Activated T-helper 1 cell treated with anti-CD3 and anti-CD28 coated beads, Interleukin-2, amount 50 U/mL, for 16 hours (primary cell): ENCODE data around the gene GPS2.

ENCODE experiments used
- DNase-seq, 2 donors: peaks; one replicate each; pipeline ENCODE4 v3.0.0-alpha.2; 2020; ENCODE audit warnings: low read depth in 1 of 2, low spot score in 1 of 2

GPS2 gene

DNA sequence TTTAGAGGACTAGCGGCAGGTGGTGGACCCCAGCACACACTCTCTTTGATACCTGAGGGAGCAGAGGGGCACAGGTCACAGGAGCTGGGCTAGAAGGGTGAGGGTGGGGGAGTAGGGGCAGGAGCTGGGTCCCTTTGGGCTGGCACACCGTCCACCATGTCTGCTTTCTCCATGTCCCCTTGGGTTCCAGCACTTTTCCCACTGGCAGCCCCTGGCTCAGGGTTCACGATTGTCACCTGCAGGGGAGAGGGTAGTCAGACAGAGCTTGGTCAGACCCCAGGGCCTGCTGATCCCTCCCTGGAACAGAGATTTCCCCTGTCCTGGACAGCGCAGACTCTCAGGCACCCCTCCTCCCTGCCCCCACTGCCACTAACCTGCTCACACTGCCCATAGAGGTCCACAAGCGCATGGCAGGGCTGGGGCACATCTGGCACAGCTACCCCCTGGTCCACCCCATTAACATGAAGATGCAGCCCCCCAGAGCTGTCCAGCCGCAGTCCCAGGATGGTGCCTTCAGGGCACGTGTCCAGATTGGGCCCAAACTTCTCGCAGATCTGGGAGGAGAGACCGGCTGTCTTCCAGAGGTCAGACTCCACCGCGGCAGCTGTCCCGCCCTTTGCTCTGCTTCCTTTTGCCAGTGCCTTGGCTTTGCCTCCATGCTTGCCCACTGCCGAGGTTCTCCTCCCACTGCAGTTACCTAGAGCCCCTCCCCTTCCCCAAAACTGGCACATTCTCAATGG is 3.1 kb upstream of the GPS2 start:
- DNase-seq = no peak

- DNase-seq = no peak
Measured at GRCh38 chr17:7317161-7317803, 2.1 kb upstream of the GPS2 start.

DNA sequence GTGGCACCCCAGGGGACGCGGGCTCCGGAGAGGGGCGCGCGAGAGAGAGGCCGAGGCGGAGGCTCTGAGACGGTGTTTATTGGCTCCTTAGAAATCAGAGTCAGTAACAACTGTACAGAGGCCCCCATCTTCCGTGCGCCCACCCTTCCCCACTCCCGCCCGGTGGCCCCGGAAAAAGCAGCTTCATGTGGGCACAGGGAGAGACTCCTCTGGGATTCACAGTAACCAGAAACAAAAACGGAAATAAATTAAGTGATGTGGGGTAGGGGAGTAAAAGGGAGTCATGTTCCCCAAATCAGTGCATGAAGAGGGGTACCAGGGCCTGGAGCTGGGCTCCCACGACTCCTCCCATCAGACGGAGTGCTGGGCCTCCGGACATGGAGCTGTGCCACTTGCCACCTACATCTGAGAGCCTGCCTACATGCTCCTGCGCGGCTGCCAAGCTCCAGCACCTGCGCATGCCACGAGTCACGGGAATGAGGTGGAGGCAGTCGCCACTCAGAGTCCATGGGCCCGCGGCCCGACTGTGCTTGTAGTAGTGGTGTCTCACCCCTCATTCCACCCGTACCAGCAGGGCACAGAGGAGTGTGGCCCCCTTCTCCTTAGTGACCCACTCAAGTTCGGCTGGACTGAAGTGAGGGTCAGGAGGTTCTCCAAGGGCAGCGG is 543 bp upstream of the GPS2 start:
- DNase-seq = no peak

- DNase-seq = no peak
Measured at GRCh38 chr17:7313890-7314718, 1.1 kb downstream of the GPS2 start.

DNA sequence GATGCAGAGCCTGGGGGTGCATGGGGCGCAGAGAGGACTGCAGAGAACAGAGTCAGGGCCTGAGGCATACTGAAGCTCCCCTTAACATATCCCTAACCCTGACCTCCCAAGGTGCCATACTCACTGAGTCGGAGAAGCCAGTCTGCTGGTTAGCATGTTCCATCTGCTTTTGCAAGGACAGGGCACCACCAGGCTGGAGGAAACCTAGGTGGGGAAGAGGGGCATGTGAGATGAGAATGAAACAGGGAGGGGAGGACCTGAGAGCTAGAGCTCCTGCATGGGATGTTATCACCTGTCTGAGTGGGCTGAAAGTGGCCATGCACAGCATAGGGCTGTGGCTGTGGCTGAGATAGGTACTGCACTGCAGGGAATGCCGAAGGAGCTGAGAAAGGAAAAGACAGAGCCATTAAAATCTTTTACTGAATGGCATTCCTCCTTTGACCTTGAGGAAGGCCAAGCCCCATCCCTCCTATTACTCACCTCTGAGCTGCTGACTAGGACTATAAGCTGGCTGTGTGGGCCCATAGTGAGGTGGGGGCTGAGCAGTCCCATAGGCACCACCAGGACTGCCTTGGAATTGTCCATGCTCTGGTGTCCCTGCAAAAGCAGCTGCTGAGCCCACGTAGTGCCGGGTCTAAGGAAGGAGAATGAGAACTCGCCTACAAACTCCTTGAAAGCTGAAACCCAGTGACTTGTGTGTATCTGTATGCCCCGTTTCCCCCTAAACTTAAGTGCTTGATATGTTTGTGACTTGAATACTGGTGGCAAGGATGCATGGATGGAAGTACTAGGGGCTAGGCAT is 1.9 kb downstream of the GPS2 start:
- DNase-seq = no peak

- no peak for DNase-seq
Measured at GRCh38 chr17:7312432-7313087, 2.6 kb downstream of the GPS2 start.

GRCh38 chr17:7311110-7311705 is 4.0 kb downstream of the GPS2 start:
- no peak for DNase-seq

DNA sequence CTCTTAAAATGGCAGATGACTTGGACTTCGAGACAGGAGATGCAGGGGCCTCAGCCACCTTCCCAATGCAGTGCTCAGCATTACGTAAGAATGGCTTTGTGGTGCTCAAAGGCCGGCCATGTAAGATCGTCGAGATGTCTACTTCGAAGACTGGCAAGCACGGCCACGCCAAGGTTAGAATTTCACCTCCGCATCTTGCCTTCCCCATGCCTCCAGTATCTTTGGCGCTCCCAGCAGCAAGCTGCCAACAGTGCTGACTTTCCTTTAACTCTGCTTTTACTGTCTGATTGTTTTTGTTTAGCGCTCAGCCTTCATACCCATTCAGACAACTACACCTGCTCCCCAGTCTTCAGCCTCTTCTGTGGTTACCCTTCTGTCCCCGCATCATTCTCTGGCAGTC is 5.5 kb downstream of the GPS2 start:
- DNase-seq = no peak

GRCh38 chr17:7308625-7309433 is 6.3 kb downstream of the GPS2 start:
- DNase-seq = peak; percentile 66 to 79

GRCh38 chr17:7307686-7308624 is 7.2 kb downstream of the GPS2 start:
- peak in 1 of 2 donors; percentile 43 for DNase-seq

GRCh38 chr17:7306911-7307685 is 8.1 kb downstream of the GPS2 start, which contains the start of gene EIF5A:
Gene EIF5A (plus strand): TSS chr17:7307628. CDS start chr17:7309636, 2,008 bp downstream.
- DNase-seq = peak; percentile 100

GRCh38 chr17:7304179-7304578 is 11.0 kb downstream of the GPS2 start:
- no peak for DNase-seq

DNA sequence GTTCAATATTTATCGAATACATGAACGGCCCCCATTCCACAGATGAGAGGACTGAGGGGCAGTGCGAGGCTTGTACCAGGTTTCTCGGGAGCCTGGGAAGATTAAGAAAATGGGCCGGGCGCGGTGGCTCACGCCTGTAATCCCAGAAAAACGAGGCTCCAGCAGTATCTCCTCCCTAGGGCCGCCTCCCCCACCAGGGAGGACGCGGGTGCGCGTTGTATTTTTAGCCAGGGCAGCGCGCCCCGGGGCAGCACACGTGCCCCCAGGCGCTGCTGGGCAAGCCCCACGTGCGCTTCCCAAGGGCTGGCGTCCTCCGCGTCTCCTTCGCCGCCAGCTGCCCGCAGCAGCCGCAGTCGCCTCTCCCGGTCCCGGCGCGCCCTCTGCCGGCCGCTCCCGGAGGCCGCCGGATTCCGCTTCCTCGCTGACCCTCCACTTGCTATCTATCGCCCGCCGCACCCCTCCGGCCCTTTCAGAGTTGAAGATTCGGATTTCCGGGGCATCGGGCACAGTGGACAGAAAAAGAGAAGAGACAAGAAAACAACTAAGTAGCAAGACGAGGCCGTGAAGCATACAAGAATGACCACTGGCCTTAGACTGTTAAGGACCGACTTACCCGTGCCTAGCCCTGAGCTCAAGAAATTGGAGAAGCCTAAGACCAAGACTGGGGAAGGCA is 18.8 kb downstream of the GPS2 start:
- peak in 1 of 2 donors; percentile 61 for DNase-seq

DNA sequence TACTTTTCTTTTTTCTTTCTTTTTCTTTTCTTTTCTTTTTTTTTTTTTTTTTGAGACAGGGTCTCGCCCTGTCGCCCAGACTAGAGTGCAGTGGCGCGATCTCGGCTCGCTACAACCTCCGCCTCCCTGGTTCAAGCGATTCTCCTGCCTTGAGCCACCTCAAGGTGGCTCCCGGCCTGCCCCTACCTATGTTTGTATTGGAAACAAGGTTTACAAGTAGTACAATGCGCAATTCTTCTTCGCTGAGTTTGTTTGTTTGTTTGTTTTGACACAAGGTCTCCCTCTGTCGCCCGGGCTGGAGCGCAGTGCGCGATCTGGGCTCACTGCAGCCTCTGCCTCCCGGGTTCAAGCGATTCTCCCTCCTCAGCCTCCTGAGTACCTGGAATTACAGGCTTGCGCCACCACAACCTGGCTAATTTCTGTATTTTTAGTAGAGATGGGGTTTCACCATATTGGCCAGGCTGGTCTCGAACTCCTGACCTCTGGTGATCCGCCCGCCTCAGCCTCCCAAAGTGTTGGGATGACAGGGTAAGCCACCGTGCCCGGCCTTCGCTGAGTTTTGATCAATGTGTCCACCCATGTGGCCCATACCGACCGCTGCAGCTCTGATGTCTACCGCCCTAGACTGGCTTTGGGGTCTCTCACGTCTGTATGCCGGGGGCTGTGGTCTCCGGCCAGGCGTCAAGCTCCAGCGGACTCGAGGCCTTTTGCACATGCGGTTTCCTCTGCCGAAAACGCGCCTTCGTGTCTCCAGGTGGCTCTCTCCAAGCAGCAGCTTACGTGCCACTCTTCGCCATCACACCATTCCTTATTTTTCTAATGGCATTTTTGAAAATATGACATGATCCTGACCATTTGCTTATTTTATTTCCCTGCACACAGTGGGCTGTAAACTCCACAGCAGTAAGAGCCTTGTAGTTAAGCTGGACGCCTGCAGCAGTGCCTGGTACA is 19.7 kb downstream of the GPS2 start:
- DNase-seq = no peak

DNA sequence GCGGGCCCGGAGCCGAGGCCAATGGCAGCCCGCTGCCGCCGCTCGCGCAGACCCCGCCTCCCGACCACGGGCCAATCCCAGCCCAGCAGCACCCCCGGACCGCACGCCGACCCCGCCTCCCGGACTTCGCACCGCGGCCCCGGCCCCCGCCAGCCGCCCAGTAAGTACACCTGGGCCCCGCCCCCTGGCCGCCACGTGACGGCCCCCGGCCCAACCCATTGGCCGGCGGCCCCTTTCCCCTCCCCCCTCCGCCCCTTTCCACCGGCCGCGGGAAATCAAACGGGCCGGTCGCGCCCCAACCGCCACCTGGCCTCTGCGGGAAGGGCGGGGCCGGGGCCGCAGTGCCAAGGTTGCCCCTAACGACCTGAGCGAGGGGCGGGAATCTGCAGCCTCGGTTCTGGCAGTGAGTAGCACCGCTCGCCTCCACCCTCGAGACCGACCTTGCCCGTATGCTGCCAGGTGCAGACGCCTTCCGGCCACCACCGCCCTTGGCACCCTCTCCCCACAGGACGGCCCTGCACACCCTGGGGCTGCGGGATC is 20.5 kb downstream of the GPS2 start, which contains the start of gene YBX2:
Gene YBX2, minus strand, starts transcription at position 26 of the 540 bp plus-strand sequence. CDS start 139 bp downstream, outside the sequence.
- DNase-seq = peak; percentile 35 to 61
